GM23248 (cell line): ENCODE results near the gene IQCK. TPM values are rescaled to one million over a fixed set of nuclear protein-coding genes. Genes with fewer than 3 reads are reported as not detected.
A peak's percentile ranks its signal among the peaks of the same experiment; 100 is the strongest.

Experiments
- DNase-seq: peaks from one replicate; pipeline ENCODE4 v3.0.0-alpha.2; 2015
- H2AFZ ChIP-seq: fragments of 200-600 bp; sonication (generic); 2 replicates; pipeline ENCODE4 v1.6.1; 2016; ENCODE audit warnings: antibody characterized with exemption
- H3F3A ChIP-seq: fragments of 200-600 bp; sonication (generic); 2 replicates; pipeline ENCODE4 v1.6.1; 2016; ENCODE audit warnings: mild to moderate bottlenecking, antibody characterized with exemption, mixed run types; ENCODE audit not compliant: insufficient read depth
- H3K27ac ChIP-seq: fragments of 200-600 bp; sonication (generic); 2 replicates; pipeline ENCODE4 v1.5.1; 2016; ENCODE audit warnings: mild to moderate bottlenecking
- H3K27me3 ChIP-seq: fragments of 200-600 bp; sonication (generic); replicated peaks from 2 replicates; pipeline ENCODE4 v1.6.1; 2016; ENCODE audit warnings: mild to moderate bottlenecking; ENCODE audit not compliant: insufficient read depth
- H3K36me3 ChIP-seq: fragments of 200-600 bp; sonication (generic); 2 replicates; pipeline ENCODE4 v1.6.1; 2016; ENCODE audit warnings: low read depth, mild to moderate bottlenecking
- H3K4me1 ChIP-seq: fragments of 200-600 bp; sonication (generic); 2 replicates; pipeline ENCODE4 v1.6.1; 2016; ENCODE audit warnings: mild to moderate bottlenecking; ENCODE audit not compliant: insufficient read depth
- H3K4me2 ChIP-seq: fragments of 200-600 bp; sonication (generic); one replicate; pipeline ENCODE4 v1.6.1; 2016; ENCODE audit warnings: mild to moderate bottlenecking; ENCODE audit not compliant: unreplicated experiment
- H3K4me3 ChIP-seq: fragments of 200-600 bp; sonication (generic); 2 replicates; pipeline ENCODE4 v1.5.1; 2016; ENCODE audit warnings: mild to moderate bottlenecking
- H3K79me2 ChIP-seq: fragments of 200-600 bp; sonication (generic); 2 replicates; pipeline ENCODE4 v1.6.1; 2016; ENCODE audit warnings: mild to moderate bottlenecking; ENCODE audit not compliant: insufficient read depth
- H3K9ac ChIP-seq: fragments of 200-600 bp; sonication (generic); 2 replicates; pipeline ENCODE4 v1.6.1; 2016; ENCODE audit warnings: mild to moderate bottlenecking
- H3K9me2 ChIP-seq: fragments of 200-600 bp; sonication (generic); 2 replicates; pipeline ENCODE4 v1.6.1; 2016; ENCODE audit warnings: mixed run types, mild to moderate bottlenecking, moderate library complexity; ENCODE audit not compliant: insufficient read depth
- H3K9me3 ChIP-seq: fragments of 200-600 bp; sonication (generic); one replicate; pipeline ENCODE4 v1.6.1; 2017; ENCODE audit warnings: low read depth
- H4K20me1 ChIP-seq: fragments of 200-600 bp; sonication (generic); 2 replicates; pipeline ENCODE4 v1.6.0; 2016; ENCODE audit not compliant: insufficient read depth
- EZH2 ChIP-seq: fragments of 200-600 bp; sonication (generic); IDR thresholded peaks from 2 replicates; pipeline ENCODE4 v1.6.1; 2018; ENCODE audit warnings: antibody characterized with exemption, mild to moderate bottlenecking; ENCODE audit not compliant: insufficient read depth, poor library complexity, severe bottlenecking
- EZH2phosphoT487 ChIP-seq: fragments of 200-600 bp; sonication (generic); IDR thresholded peaks from 2 replicates; pipeline ENCODE4 v1.6.1; 2018; ENCODE audit warnings: antibody characterized with exemption, moderate library complexity, mild to moderate bottlenecking, low read depth; ENCODE audit not compliant: insufficient read depth
- WGBS, 2 experiments: methylation state at CpG; one replicate each; pipeline ENCODE4 v1.1.6; 2015 to 2017; ENCODE audit warnings: low lambda C conversion rate in 2 of 2, low coverage in 1 of 2; ENCODE audit errors: missing lambda C conversion rate in 2 of 2; 5-methylcytosine and 5-hydroxymethylcytosine counted together
- in situ Hi-C: fragments of 300-500 bp; cut with MboI; formaldehyde crosslinking; loops from 2 replicates; pipeline ENCODE4 v1.15.0; 2020
- polyA plus RNA-seq: library from polyadenylated mRNA; unstranded; fragments of >200 nt; fragmentation: Nextera tagmentation; extraction: Ambion mirVana; gene quantifications from 2 replicates; pipeline ENCODE4 v1.2.1, GENCODE V29; 2016
- total RNA-seq: library from RNA; depleted of rRNA; stranded (reverse); fragments of >200 nt; shearing (Covaris generic); gene quantifications from 2 replicates; pipeline ENCODE4 v1.2.3, GENCODE V29; 2014

IQCK gene
- total and polyA plus RNA-seq, 2 experiments from 2014 or later, result 9.7 to 9.8 TPM

GRCh38 chr16:19824216-19824615 is 106.1 kb downstream of the IQCK start:
- 85 to 90% methylated on average over 5 of the region's 5 CpGs for WGBS, 2 experiments
- Histone ChIP-seq H3K9me3 (no peaks in the 10 kb centered on the region), H3K4me1 (no peaks in the 10 kb centered on the region), H4K20me1 (no peaks in the 10 kb centered on the region), H3K27ac (no peak overlapping the region), H3K27me3 (no peaks in the 10 kb centered on the region), H3K4me2 (no peak overlapping the region), H3F3A (no peaks in the 10 kb centered on the region), H3K9ac (no peak overlapping the region), H3K4me3 (no peak overlapping the region), H3K36me3 (no peaks in the 10 kb centered on the region), H3K9me2 (no peaks in the 10 kb centered on the region), H2AFZ (no peak overlapping the region), H3K79me2 (no peaks in the 10 kb centered on the region)
- DNase-seq, result no peak
- in situ Hi-C loops, result no loop called here
- TF ChIP-seq EZH2 (no peak), EZH2phosphoT487 (no peak)

GRCh38 chr16:19829844-19830692 is 112.0 kb downstream of the IQCK start:
- in situ Hi-C loops, result loop anchor here (25.0 kb wide), 1 partner anchor 93 kb away; no protein-coding TSS in a partner anchor
- Histone ChIP-seq H3K4me1 (peaks cover 11% of the 10 kb centered on the region), H3K27ac (no peak overlapping the region), H4K20me1 (no peaks in the 10 kb centered on the region), H3K4me3 (no peak overlapping the region), H3K27me3 (no peaks in the 10 kb centered on the region), H3K9me2 (no peaks in the 10 kb centered on the region), H3K4me2 (no peak overlapping the region), H3F3A (peaks cover 17% of the 10 kb centered on the region; the same call in 1 of the 2 replicates), H3K36me3 (no peaks in the 10 kb centered on the region), H3K9me3 (no peaks in the 10 kb centered on the region), H2AFZ (no peak overlapping the region), H3K79me2 (no peaks in the 10 kb centered on the region), H3K9ac (no peak overlapping the region)
- WGBS, 2 experiments, result 87 to 91% methylated on average over 9 of the region's 9 CpGs
- DNase-seq, result no peak
- no peak for TF ChIP-seq EZH2
- no peak for TF ChIP-seq EZH2phosphoT487

DNA sequence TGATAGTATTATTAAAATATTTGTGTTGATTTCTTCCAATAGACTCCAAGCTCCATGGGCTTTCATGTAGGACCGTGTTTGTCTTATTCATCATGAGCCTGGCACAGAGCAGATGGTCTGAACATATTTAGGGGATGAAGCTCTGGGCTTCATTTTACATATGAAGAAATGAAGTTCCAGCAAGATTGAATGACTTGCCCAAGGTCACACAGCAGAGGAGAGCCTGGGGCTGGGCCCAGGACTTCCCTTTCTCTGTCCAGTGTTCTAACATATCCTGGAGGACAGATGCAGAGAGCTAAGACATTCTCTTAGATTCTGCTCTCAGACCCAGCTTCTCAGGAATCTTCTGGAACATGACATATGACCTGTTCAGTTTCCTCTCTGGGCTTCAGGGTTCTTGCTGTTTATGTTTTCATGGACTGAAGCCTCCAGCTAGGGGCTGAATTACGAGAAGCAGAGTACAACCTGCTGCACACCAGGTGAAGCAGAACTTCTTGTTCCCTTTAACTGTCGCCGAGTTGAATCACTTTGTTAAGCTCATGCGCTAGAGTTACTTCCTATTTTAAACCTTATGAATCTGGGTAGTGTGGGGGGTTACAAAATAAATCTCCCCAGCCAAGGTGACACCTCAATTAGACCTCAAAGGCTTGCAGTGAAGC is 113.0 kb downstream of the IQCK start:
- 68 to 77% methylated on average over 5 of the region's 5 CpGs for WGBS, 2 experiments
- Histone ChIP-seq H3K9me2 (no peaks in the 10 kb centered on the region), H3K9ac (no peak overlapping the region), H2AFZ (no peak overlapping the region), H3K36me3 (no peaks in the 10 kb centered on the region), H3K4me2 (no peak overlapping the region), H3F3A (peaks cover 17% of the 10 kb centered on the region; the same call in 1 of the 2 replicates), H4K20me1 (no peaks in the 10 kb centered on the region), H3K4me1 (peaks cover 11% of the 10 kb centered on the region), H3K9me3 (no peaks in the 10 kb centered on the region), H3K27ac (peak overlapping the region; percentile 27), H3K79me2 (no peaks in the 10 kb centered on the region), H3K27me3 (no peaks in the 10 kb centered on the region), H3K4me3 (no peak overlapping the region)
- no peak for DNase-seq
- in situ Hi-C loops, result loop anchor here (25.0 kb wide), 1 partner anchor 94 kb away; no protein-coding TSS in a partner anchor
- TF ChIP-seq EZH2phosphoT487, result no peak

- H3K4me1 ChIP-seq, result peaks cover 11% of the 10 kb centered on the region
- H4K20me1 ChIP-seq, result no peaks in the 10 kb centered on the region
- no peak overlapping the region for H3K4me3 ChIP-seq
- H3K4me2 ChIP-seq, result peak overlapping the region; percentile 13
- 2 to 4% methylated on average over 6 of the region's 6 CpGs for WGBS, 2 experiments
- TF ChIP-seq EZH2phosphoT487, result no peak
- TF ChIP-seq EZH2, result no peak
- no peak overlapping the region for H2AFZ ChIP-seq
- no peak overlapping the region for H3K9ac ChIP-seq
- H3K27ac ChIP-seq, result peak overlapping the region; percentile 27
- peak; percentile 90 for DNase-seq
- H3K36me3 ChIP-seq, result no peaks in the 10 kb centered on the region
- H3F3A ChIP-seq, result peaks cover 17% of the 10 kb centered on the region; the same call in 1 of the 2 replicates
- in situ Hi-C loops, result loop anchor here (25.0 kb wide), 1 partner anchor 94 kb away; no protein-coding TSS in a partner anchor
- H3K9me2 ChIP-seq, result no peaks in the 10 kb centered on the region
- H3K27me3 ChIP-seq, result no peaks in the 10 kb centered on the region
- no peaks in the 10 kb centered on the region for H3K9me3 ChIP-seq
- H3K79me2 ChIP-seq, result no peaks in the 10 kb centered on the region
Measured at GRCh38 chr16:19831678-19832077, 113.6 kb downstream of the IQCK start.
